PC-9 (cell line): ENCODE results near the gene SVOP.
"Not testable (repeated sequence)": the region's sequence is repeated elsewhere in the genome, so short reads cannot be mapped to it uniquely, and the experiment has no call there.

Experiments used
- CTCF ChIP-seq: fragments of 200-600 bp; sonication (generic); conservative IDR thresholded peaks from 2 replicates; pipeline ENCODE4 v1.6.1; 2017; ENCODE audit warnings: mixed run types, antibody characterized with exemption, mild to moderate bottlenecking, moderate library complexity
- EZH2 ChIP-seq: fragments of 200-600 bp; sonication (generic); IDR thresholded peaks from 2 replicates; pipeline ENCODE4 v1.8.0; 2017; ENCODE audit warnings: antibody characterized with exemption, low read depth

GRCh38 chr12:108990103-108990502 lies 30.8 kb downstream of the SVOP start:
- TF ChIP-seq CTCF, EZH2: not testable (repeated sequence)
